ENCODE data around the gene HARS1. TPM values are rescaled to one million over a fixed set of nuclear protein-coding genes. Genes with fewer than 3 reads are reported as not detected.

HARS1 gene
- total RNA-seq, 1 donor from 2014 or later = 45.7 TPM

DNA sequence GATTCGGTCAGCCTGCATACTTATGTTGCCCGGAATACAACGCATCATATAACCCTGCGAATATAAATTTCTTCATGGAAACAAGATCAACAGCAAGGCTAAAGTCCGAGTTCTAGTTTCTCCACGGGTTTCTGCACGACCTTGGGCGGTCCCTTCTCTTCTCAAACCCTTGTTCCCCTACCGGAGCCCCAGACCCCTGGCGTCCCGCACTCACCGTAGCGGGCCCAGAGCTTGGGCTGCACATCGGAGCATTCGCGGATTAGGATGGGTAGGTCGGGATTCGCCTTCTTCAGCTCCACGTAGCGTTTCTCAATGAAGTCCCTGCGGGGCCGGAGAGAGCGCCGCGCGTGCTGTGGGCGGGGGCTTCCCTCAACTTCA lies 44.1 kb downstream of the HARS1 start:
- H3K4me1 ChIP-seq = peaks cover 4% of the 10 kb centered on the region
- peak overlapping the region; percentile 75 for H2AFZ ChIP-seq (replicated peaks)
- peaks cover 39% of the 10 kb centered on the region for H3K36me3 Mint-ChIP-seq
- no peaks in the 10 kb centered on the region for H3K27me3 ChIP-seq
- peak overlapping the region; percentile 75 for H3K9ac ChIP-seq
- peak overlapping the region; percentile 96 for H3K4me3 ChIP-seq
- H4K20me1 ChIP-seq (ENCODE audit: low read depth) = no peaks in the 10 kb centered on the region
- peaks cover 8% of the 10 kb centered on the region for H3K27me3 Mint-ChIP-seq (ENCODE audit: insufficient read depth, low read depth)
- H3K4me1 Mint-ChIP-seq = peaks cover 22% of the 10 kb centered on the region
- peaks cover 34% of the 10 kb centered on the region for H3K79me2 ChIP-seq (ENCODE audit: low read depth)
- no peaks in the 10 kb centered on the region for H3K9me3 Mint-ChIP-seq
- peak overlapping the region; percentile 90 for H3K4me2 ChIP-seq
- H3K9me3 ChIP-seq (ENCODE audit: low read depth) = no peaks in the 10 kb centered on the region
- DNase-seq (ENCODE audit: low spot score) = no peak
- H3K27ac Mint-ChIP-seq = peak overlapping the region; percentile 63
- H3F3A ChIP-seq (ENCODE audit: low read depth) = peaks cover 8% of the 10 kb centered on the region
- peaks cover 4% of the 10 kb centered on the region for H3K36me3 ChIP-seq
- no peak overlapping the region for H3K27ac ChIP-seq
- TF ChIP-seq, protein P1, sequence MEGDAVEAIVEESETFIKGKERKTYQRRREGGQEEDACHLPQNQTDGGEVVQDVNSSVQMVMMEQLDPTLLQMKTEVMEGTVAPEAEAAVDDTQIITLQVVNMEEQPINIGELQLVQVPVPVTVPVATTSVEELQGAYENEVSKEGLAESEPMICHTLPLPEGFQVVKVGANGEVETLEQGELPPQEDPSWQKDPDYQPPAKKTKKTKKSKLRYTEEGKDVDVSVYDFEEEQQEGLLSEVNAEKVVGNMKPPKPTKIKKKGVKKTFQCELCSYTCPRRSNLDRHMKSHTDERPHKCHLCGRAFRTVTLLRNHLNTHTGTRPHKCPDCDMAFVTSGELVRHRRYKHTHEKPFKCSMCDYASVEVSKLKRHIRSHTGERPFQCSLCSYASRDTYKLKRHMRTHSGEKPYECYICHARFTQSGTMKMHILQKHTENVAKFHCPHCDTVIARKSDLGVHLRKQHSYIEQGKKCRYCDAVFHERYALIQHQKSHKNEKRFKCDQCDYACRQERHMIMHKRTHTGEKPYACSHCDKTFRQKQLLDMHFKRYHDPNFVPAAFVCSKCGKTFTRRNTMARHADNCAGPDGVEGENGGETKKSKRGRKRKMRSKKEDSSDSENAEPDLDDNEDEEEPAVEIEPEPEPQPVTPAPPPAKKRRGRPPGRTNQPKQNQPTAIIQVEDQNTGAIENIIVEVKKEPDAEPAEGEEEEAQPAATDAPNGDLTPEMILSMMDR (IDR thresholded peaks at IDR 0.05) = no peak
- peak overlapping the region; percentile 100 for H3K4me3 Mint-ChIP-seq

DNA sequence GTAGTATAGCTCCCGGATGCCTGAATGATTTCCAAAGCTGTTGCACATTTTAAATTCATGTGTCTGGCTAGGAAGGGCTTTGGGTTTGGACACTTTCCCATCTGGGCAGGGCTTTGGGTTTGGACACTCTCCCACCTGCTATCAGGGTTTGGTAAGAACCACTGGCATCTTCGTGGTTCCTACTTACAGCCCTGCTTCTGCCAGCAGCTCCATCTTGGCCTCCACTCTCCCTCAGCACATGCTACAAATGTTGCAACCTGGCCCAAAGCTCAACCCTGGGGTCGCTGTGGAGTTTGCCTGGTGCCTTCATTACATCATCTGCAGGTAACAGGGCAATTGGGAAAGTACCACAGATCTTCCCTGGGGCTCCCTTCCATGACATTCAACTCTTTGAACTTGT lies 48.5 kb downstream of the HARS1 start:
- H3K4me3 Mint-ChIP-seq = peak overlapping the region; percentile 35
- Histone ChIP-seq H3K79me2 (ENCODE audit: low read depth) (peaks cover 44% of the 10 kb centered on the region), H3K9ac (no peak overlapping the region), H3K4me2 (no peak overlapping the region), H3K27ac (no peak overlapping the region), H3F3A (ENCODE audit: low read depth) (peaks cover 8% of the 10 kb centered on the region), H3K4me3 (no peak overlapping the region), H3K9me3 (ENCODE audit: low read depth) (no peaks in the 10 kb centered on the region), H3K27me3 (no peaks in the 10 kb centered on the region), H4K20me1 (ENCODE audit: low read depth) (no peaks in the 10 kb centered on the region), H3K36me3 (no peaks in the 10 kb centered on the region), H2AFZ (replicated peaks) (no peak overlapping the region), H3K4me1 (peaks cover 9% of the 10 kb centered on the region)
- no peak for DNase-seq (ENCODE audit: low spot score)
- peaks cover 27% of the 10 kb centered on the region for H3K36me3 Mint-ChIP-seq
- TF ChIP-seq EZH2 (IDR thresholded peaks at IDR 0.05) = no peak
- TF ChIP-seq, protein P1 (IDR thresholded peaks at IDR 0.05) = no peak
- no peak for TF ChIP-seq EZH2phosphoT487 (IDR thresholded peaks at IDR 0.05)
- peaks cover 5% of the 10 kb centered on the region for H3K9me3 Mint-ChIP-seq
- peaks cover 6% of the 10 kb centered on the region for H3K27me3 Mint-ChIP-seq (ENCODE audit: insufficient read depth, low read depth)
- H3K27ac Mint-ChIP-seq = no peak overlapping the region
- peaks cover 29% of the 10 kb centered on the region for H3K4me1 Mint-ChIP-seq

DNA sequence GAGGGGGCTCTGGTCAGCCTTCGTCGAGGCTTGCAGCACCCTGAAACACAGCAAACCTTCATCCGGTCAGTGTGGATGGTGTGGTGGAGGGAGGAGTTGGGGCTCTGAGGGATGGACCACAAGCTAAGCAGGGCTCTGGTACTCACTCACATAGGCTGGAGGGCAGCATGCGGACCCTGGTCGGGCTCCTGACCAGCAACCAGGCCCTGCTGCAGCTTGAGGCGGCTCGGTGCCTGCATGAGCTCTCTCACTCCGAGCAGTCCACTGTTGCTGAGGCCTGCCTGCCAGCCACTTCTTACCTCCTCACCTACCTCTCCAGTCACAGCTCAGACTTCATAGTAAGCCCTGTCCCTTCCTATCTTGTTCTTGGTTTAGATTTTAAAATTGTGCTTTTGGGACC lies 49.5 kb downstream of the HARS1 start:
- no peak for DNase-seq (ENCODE audit: low spot score)
- H3K9me3 Mint-ChIP-seq = peaks cover 7% of the 10 kb centered on the region
- no peak overlapping the region for H3K4me3 Mint-ChIP-seq
- Histone ChIP-seq H3K9ac (no peak overlapping the region), H4K20me1 (ENCODE audit: low read depth) (no peaks in the 10 kb centered on the region), H3K27ac (no peak overlapping the region), H3K79me2 (ENCODE audit: low read depth) (peaks cover 39% of the 10 kb centered on the region), H3K27me3 (no peaks in the 10 kb centered on the region), H3K4me3 (no peak overlapping the region), H2AFZ (replicated peaks) (no peak overlapping the region), H3K36me3 (no peaks in the 10 kb centered on the region), H3F3A (ENCODE audit: low read depth) (peaks cover 3% of the 10 kb centered on the region), H3K4me2 (no peak overlapping the region), H3K4me1 (peaks cover 9% of the 10 kb centered on the region), H3K9me3 (ENCODE audit: low read depth) (no peaks in the 10 kb centered on the region)
- peak overlapping the region; percentile 58 for H3K27ac Mint-ChIP-seq
- TF ChIP-seq, protein P1 (IDR thresholded peaks at IDR 0.05) = no peak
- TF ChIP-seq EZH2 (IDR thresholded peaks at IDR 0.05) = no peak
- TF ChIP-seq EZH2phosphoT487 (IDR thresholded peaks at IDR 0.05) = no peak
- peaks cover 23% of the 10 kb centered on the region for H3K4me1 Mint-ChIP-seq
- peaks cover 5% of the 10 kb centered on the region for H3K27me3 Mint-ChIP-seq (ENCODE audit: insufficient read depth, low read depth)
- peaks cover 24% of the 10 kb centered on the region for H3K36me3 Mint-ChIP-seq

Measured in neural progenitor cell (in vitro differentiated cells).